Activated CD4-positive, alpha-beta T cell treated with anti-CD3 and anti-CD28 coated beads, Interleukin-2, amount 50 U/mL, for 16 hours (primary cell): Measurements from ENCODE around the gene JTB.
"Not testable (repeated sequence)": the region's sequence is repeated elsewhere in the genome, so short reads cannot be mapped to it uniquely, and the experiment has no call there.

Experiments
- DNase-seq: peaks from one replicate; pipeline ENCODE4 v3.0.0-alpha.2; 2020

JTB gene

DNA sequence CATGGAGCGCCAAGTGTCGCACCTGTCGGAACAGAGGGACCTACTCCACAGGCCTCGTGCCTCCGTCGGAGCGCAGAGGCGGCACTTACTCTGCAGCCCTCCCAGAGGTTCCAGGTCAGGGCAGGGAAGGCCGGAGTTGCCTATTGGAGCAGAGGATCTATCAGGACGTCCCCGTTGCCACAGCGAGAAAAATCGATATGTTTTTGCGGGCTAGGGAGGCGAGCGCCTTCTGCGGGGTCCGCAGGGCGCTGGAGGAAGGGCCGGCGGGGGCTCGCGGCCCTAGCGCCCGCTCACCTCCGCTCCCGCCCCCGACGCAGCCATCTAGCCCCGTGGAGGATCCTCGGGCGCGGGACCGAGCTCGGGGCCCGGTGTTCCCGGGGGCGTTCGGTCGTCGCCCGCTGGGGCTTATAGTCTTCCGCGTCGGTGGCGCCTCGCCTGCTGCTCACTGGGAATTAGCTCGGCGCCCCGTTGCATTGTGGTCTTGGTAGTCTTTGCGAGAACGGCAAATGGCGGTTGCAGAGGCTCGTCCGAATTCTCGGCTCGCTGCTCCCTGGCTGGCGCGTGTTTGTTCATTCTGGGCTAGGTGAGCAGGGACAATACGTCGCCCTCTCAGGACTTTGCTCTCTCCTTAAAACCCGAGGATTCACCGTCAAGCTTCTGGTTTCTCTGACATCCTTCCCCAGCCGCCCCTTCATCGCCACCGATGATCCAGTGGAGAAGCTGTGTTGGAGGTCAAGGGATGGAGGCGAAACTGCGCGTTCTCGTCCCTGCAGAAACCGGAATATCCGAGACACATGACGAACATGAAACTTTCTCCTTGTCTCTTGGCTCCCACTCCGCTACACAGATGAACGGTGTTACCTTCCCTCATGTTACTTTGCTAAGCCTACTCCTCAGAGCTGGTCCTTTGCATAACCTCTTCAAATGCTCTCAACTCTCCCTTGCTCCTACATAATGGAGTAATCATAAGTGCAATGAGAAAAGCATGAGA is at the start of gene JTB:
JTB (minus strand) TSS at position 425 of the 991 bp plus-strand sequence; CDS start at position 3, 422 bp downstream.
- peak; percentile 90 for DNase-seq

DNA sequence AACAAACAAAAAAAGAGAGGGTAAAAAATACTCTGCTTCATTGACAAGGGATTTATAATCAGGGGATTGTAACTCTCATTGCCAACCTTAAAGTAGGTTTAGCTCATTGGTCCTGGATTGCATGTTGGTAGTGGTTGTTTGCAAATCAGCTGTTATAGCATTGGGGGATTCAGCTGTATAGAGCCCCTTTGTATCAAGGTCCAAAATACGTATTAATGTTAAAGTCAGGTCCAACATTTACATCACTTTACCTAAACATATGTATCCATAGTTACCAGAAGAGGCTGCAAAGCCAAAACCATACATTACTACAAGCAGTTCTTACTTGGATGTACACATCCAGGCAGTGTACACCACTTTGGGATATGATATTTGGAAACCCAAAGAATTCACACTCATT is 42.5 kb upstream of the JTB start:
- no peak for DNase-seq

DNA sequence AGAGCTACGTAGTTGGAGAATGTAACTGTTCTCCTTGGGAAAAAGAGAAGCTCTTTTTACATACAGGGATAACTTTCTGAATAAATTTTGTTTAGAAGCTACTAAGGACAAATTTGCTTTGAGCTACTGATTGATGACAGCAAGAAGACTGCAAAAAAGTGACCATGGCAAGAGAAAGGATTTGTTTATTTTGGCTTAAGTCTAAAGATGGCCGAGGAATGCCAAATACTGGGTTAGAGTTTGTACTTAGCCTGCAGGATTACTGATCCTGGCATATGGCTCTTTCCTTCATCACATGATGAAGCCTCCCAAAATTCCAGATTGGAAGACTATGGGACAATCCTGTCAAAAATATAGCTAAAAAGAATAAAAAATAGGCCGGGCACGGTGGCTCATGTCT is 41.8 kb upstream of the JTB start:
- DNase-seq, result no peak

DNA sequence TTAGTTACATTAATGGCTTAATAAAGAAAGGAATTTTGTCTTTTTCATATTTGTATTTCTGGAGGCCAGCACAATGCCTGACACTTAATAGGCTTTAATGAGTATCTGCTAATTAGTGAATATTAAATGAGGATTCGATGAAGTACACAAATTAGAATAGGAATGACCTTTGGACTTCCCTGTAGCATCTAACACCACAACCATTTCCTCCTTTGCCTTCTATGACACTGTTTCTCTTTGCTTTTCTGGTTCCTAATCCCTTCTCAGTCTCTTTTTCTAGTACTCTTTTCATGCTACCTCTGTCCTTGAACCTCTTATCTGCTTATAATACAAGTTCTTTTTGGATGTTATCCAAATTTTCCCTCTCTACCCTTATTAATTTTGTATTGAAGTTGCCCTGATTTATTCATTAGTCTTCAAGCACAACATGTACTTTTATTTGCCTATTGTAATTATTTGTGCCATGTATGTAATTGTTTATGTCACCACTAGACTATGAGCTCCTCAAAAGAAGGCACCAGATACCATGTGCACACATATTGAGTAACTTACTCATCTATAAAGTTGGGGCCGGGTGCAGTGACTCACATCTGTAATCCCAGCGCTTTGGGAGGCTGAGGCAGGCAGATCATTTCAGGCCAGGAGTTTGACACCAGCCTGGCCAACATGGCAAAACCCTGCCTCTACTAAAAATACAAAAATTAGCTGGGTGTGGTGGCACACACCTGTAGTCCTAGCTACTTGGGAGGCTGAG is 36.9 kb upstream of the JTB start:
- no peak for DNase-seq

DNA sequence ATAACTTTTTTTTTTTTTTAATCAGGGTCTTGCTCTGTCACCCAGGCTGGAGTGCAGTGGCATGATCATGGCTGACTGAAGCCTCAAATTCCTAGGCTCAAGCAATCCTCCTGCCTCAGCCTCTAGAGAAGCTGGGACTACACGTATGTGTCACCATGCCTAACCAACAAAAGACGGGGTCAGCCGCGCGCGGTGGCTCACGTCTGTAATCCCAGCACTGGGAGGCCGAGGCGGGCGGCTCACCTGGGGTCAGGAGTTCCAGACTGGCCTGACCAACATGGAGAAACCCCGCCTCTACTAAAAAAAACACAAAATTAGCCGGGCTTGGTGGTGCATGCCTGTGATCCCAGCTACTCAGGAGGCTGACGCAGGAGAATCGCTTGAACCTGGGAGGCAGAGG is 35.1 kb upstream of the JTB start:
- not testable (repeated sequence) for DNase-seq

DNA sequence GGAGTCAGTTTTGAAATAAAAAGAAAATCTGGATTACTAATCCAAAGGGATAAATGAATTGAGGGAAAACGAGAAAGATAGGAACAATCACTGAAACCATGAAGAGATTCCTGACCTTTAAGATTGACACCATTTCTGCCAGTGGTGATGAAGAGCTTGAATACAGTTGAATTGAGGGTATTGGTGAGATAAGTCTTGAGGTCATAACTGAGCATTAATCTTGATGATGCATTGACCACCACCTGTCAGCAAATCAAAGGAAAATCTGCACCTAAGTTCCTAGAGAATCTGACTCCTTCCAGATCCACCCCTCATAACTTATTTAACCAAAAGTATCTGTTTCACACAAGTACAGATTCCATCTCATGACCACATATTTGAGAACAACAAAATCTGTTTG is 34.7 kb upstream of the JTB start:
- no peak for DNase-seq

DNA sequence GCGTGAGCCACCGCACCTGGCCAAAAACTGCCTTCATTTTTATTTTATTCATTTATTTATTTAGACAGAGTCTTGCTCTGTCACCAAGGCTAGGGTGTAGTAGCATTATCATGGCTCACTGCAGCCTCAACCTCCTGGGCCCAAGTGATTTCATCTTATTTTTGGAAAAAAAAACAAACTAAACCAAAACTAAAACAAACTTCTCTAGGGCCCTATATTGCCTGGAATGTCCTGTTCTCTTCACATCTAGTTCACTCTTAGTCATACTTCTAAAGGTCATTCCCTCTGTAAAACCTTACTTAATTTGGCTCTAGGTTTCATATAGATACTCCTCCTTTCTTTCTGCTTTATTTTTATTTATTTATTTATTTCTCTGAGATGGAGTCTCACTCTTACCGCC is 28.7 kb upstream of the JTB start:
- no peak for DNase-seq

DNA sequence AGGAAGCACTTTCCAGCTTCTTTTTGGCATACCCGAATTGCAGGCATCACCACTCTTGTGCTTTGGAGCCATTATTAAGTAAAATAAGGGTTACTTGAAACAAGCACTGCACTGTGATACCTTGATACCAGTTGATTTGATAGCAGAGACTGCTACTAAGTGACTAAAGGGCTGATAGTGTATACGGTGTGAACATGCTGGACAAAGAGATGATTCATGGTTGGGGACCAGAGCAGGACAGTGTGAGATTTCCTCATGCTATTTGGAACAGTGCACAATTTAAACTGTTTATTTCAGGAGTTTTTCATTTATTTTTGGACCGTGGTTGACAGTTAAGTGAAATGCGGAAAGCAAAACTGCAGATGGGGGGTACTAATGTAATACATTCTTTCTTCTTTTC is 22.9 kb upstream of the JTB start:
- no peak for DNase-seq

DNA sequence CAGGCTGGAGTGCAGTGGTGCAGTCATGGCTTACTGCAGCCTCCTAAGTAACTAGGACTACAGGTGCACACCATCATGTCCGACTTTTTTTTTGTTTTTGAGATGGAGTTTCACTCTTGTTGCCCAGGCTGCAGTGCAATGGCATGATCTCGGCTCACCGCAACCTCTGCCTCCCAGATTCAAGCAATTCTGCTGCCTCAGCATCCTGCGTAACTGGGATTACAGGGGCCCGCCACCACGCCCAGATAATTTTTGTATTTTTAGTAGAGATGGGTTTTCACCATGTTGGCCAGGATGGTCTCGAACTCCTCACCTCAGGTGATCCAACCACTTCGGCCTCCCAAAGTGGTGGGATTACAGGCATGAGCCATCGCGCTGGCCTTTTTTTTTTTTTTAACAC is 19.4 kb upstream of the JTB start:
- DNase-seq, result not testable (repeated sequence)

DNA sequence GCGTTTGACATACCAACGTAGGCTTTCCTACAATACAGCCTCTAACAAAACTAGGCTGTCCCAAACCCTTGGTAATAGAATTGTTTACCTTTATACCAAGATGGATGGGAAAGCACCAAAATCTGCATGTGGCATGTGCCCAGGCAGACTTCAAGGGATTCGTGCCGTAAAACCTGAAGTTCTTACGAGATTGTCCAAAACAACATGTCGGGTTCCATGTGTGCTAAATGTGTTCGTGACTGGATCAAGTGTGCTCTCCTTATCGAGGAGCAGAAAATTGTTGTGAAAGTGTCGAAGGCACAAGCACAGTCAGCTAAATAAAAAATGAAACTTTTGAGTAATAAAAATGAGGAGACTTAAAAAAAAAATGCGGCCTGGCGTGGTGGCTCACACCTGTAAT is 18.2 kb upstream of the JTB start:
- no peak for DNase-seq

DNA sequence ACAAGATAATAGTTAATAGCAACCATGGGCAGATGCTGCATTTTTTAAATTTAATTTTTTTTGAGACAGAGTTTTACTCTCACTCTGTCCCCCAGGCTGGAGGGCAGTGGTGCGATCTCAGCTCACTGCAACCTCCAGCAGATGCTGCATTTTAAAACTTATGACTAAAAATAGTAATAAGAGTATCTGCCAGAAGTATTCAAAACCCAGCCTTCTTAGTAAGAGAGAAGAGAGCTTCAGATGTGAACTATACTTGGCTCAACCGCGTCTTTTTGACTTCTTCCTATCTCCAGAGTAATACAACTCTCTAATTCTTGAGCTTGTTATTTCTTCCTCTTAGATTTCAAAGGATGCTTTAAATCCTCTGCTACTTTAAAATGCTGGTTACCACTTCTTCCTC is 17.7 kb upstream of the JTB start:
- no peak for DNase-seq

DNA sequence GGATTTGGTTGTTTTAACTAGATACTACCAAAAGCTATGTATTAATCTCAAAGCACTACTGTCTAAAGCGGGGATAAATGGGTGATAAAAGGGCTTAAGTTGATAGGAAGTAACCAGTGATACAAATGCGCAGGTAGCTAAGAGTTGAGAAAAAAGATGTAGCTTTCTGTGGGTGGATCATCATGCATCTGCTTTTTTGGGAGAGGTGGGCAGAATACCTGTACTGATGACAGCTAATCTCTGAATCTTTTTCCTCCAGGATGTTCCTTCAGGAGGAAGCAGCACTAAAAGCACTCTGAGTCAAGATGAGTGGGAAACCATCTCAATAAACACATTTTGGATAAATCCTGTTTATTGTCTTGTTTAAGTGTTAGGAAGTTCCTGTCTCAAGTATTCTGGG is 14.3 kb upstream of the JTB start:
- DNase-seq, result no peak

DNA sequence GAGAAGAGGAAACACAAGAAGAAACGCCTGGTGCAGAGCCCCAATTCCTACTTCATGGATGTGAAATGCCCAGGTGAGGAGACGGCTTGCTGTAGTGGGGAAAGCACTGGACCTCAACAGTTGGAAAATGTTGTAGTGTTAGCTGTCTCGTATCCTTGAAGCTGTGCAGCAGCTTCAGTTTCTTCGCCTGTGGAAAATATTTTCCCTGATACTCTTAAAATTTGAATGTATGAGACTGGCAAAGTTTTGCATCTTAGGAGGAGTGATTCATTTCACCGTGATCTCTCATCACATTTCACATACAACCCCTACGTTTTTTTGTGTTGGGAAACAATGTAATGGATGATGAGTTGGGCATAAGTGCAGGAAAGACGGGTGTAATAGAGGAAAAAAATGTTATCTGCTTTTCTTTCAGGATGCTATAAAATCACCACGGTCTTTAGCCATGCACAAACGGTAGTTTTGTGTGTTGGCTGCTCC is 13.7 kb upstream of the JTB start:
- no peak for DNase-seq

DNA sequence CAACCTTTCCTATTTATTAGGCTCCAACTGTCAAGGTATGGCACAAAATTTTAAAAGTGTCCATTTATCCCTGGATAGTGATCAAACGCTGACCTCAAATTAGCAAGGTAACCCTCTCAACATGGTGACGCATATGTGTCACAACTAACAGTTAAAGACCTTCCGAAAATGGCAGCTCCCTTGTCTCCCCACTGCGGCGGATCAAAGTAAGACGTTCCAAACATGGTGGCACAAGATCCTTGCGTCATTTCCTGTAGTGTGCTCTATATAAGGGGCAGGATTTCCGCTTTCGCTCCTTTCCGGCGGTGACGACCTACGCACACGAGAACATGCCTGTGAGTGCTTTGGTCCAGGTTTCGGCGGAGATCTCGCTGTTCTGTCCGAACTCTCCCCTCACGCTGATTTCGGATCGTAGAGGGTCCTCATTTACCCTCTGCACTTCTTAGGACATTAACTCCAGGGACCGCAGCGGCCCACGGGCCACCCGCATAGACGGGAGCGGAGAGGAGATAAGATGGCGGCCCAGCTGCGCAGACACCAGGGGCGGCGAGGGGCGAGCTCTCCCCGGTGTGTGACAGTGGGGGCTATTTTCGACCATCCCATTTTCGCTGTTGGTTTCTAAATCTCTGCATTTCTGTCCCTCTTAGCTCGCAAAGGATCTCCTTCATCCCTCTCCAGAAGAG is 13.1 kb upstream of the JTB start, which contains the start of gene RPS27:
RPS27 (plus strand) TSS at position 295 of the 683 bp plus-strand sequence; CDS start at position 330, 35 bp downstream.
- DNase-seq, result peak; percentile 97

DNA sequence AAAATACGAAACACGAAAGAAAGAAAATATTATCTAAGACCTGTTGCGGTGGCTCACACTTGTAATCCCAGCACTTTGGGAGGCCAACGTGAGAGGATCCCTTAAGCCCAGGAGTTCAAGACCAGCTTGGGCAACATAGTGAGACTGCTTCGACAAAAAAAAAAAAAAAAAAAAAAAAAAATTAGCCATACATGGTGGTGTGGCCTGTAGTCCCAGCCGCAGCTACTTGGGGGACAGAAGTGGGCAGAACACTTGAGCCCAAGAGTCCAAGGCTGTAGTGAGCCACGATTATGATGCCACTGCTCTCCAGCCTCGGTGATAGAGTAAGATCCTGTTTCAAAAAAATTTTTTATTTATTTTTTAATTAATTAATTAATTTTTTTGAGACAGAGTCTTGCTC is 10.1 kb upstream of the JTB start:
- DNase-seq, result no peak

DNA sequence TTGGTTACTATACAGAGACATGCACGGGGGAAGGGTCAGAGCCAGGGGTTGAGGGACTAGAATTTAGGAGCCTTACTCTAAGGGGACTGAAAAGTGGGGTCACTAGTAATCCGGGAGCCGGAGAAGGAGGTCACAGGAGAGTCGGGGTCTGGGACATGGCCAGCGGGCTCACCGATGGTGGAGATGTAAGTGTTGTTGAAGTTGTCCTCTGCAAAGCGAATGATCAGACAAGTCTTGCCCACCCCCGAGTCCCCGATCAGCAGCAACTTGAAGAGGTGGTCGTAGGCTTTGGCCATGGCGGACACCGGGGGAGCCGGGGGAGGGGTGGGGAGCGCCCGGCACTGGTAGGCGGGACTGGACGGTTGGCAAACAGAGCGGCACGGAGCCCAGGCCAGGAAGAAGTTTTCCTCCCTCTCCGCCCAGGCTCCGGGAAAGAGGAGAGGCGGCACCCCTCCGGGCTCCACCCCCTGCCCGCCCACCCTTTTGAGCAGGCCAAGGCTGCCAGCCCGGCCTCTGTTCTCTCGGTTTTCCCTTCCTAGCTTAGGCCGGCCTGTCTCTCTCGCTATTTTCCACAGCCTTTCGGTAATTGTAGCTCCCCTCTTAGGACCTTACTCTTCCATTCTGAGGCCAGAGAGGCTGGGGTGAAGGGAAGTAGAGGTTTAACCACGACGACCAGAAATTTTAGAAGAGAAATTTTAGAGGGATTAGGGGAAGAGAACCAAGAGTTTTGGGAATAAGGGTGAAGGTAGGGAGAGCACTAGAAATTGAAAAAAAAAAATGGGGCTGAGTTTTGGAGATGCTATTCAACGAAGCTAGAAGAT is 8.7 kb upstream of the JTB start, which contains the start of gene RAB13:
RAB13 (minus strand) TSS at position 399 of the 821 bp plus-strand sequence; CDS start at position 296, 103 bp downstream.
- no peak for DNase-seq

DNA sequence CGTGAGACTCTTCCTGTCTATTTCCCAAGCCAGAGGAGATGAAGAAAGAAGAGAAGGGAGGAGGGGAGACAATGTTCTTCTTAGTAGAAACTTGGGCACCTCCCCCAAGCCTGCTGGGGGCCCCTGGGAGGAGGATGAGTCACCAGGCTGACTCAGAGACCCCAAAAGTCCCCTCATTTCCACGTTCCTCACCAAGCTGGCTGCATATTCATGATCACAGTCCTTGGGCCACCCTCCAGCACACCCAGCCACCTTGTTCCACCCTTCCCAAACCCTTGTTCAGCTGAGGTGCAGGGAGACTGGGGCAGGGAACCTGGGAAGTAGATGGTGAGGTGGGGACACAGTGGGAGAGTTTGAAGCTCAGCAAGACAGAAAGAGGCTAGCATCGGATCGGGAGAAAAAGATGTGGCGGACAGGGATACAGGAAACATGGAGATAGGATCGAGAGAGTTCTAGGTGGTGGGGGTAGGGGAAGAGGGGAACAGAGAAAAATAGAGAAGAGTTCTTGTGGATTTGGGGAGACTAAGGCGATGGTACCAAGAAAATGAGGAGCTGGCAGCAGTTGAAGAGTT is 8.0 kb upstream of the JTB start:
- DNase-seq, result no peak

DNA sequence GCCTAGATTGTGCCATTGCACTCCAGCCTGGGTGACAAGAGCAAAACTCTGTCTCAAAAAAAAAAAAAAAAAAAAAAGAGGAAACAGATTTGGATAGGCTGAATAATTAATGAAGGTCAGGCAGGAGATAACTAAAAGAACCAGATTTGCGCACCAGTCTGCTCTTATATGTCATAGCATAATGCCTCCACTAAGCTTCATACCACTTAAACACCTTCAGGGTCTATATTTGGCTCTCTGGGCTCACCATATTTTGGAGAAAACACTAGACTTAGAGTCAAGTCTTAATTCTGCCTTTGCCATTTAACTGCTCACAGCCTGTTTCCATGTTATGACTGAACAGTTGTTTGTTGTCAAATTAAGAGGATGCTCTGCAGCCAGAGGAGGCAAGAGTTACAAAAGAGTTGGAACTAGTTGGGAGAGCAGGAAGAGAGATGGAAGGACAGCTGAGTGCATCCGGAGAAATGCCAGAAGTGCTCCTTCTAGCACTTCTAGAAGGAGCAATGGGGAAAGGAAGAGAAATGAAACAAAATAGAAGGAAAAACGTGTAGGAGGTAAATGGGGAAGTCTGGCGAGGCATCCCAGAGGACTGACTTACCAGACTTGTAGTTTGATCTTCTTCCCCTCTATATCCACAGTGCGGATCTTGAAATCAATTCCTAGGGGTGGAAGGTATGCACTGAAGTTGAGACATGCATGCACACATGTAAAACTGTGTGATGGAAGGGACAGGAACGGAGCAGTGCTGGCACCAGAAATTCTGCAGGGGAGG is 6.8 kb upstream of the JTB start:
- no peak for DNase-seq

DNA sequence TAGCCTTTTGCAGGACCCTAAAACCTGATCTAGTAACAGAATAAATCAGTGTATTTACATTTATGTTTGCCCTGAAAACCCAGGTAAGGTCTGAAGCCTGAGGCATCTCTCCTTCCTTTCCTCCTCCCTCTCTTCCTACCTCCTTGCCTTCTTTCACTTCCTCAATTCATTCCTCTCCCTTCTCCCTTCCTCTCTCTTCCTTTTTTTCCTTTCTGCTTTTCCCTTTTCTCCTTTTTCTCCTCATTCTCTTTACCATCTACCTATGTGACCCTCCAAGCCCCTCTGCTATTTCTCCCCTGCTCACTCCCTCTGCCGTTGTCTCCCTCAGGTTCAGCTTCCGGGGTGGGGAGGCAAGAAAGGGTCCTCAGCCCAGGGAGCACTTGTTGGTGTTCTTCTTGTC is 4.3 kb upstream of the JTB start:
- DNase-seq, result not testable (repeated sequence)

DNA sequence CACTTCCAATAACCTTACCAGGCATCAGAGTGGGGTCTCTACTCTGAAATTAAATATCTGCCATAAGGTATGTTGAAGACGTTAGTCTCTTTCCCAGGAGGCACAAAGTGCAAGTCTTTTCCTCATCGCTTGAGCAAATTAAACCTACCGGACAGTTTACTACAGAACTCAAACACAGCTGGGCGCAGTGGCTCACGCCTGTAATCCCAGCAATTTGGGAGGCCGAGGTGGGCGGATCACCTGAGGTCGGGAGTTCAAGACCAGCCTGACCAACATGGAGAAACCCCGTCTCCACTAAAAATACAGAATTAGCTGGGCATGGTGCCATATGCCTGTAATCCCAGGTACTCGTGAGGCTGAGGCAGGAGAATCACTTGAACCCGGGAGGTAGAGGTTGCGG is 1.6 kb upstream of the JTB start:
- not testable (repeated sequence) for DNase-seq
